NCI-H526 (cell line): ENCODE measurements around the gene TEX101.
A peak's percentile ranks its signal among the peaks of the same experiment; 100 is the strongest.
"Not testable (repeated sequence)": the region's sequence is repeated elsewhere in the genome, so short reads cannot be mapped to it uniquely, and the experiment has no call there.

Experiments used
- DNase-seq, 2 experiments: peaks; one replicate each; lab custom pipeline; 2025; lab: John Stamatoyannopoulos, UW

Gene TEX101

GRCh38 chr19:43420954-43421353 lies 6.3 kb downstream of the TEX101 start:
- no peak for DNase-seq

- DNase-seq: no peak
Observed at GRCh38 chr19:43422000-43422688, 7.5 kb downstream of the TEX101 start.

- peak in 1 of 2 experiments; percentile 16 for DNase-seq
Observed at GRCh38 chr19:43422689-43423066, 8.0 kb downstream of the TEX101 start.

GRCh38 chr19:43423779-43424178 lies 9.1 kb downstream of the TEX101 start:
- DNase-seq: no peak

GRCh38 chr19:43425567-43426392 lies 11.1 kb downstream of the TEX101 start:
- peak; percentile 94 to 95 for DNase-seq

GRCh38 chr19:43429395-43429794 lies 14.7 kb downstream of the TEX101 start:
- DNase-seq: no peak

- peak in 1 of 2 experiments; percentile 33 for DNase-seq
Observed at GRCh38 chr19:43430142-43430710, 15.5 kb downstream of the TEX101 start.

GRCh38 chr19:43430976-43431375 lies 16.3 kb downstream of the TEX101 start:
- no peak for DNase-seq

GRCh38 chr19:43433358-43433673 lies 18.6 kb downstream of the TEX101 start:
- DNase-seq: no peak

- no peak for DNase-seq
Observed at GRCh38 chr19:43433689-43434088, 19.0 kb downstream of the TEX101 start.

- no peak for DNase-seq
Observed at GRCh38 chr19:43435775-43436174, 21.1 kb downstream of the TEX101 start.

GRCh38 chr19:43437284-43437683 lies 22.6 kb downstream of the TEX101 start:
- not testable (repeated sequence) for DNase-seq

GRCh38 chr19:43437712-43438111 lies 23.0 kb downstream of the TEX101 start:
- no peak for DNase-seq

GRCh38 chr19:43438291-43439031 lies 23.8 kb downstream of the TEX101 start:
- peak in 1 of 2 experiments; percentile 34 for DNase-seq

GRCh38 chr19:43439032-43439708 lies 24.5 kb downstream of the TEX101 start:
- DNase-seq: no peak

- no peak for DNase-seq
Observed at GRCh38 chr19:43439709-43440063, 25.0 kb downstream of the TEX101 start.

- DNase-seq: no peak
Observed at GRCh38 chr19:43441716-43442115, 27.0 kb downstream of the TEX101 start.

- DNase-seq: not testable (repeated sequence)
Observed at GRCh38 chr19:43444091-43444490, 29.4 kb downstream of the TEX101 start.

GRCh38 chr19:43444531-43445287 lies 30.0 kb downstream of the TEX101 start:
- DNase-seq: no peak

GRCh38 chr19:43445426-43445825 lies 30.7 kb downstream of the TEX101 start:
- DNase-seq: no peak
